Renal cortex interstitium (tissue), 11 donors: ENCODE results near the gene SFXN5. TPM values are rescaled to one million over a fixed set of nuclear protein-coding genes. Genes with fewer than 3 reads are reported as not detected.
A peak's percentile ranks its signal among the peaks of the same experiment; 100 is the strongest.
"Not testable (repeated sequence)": the region's sequence is repeated elsewhere in the genome, so short reads cannot be mapped to it uniquely, and the experiment has no call there.

Source experiments
- DNase-seq, 11 donors: peaks; one replicate each; pipeline ENCODE4 v3.0.0-alpha.2; 2013; ENCODE audit warnings: low read depth in 9 of 11, low spot score in 4 of 11; ENCODE audit errors: extremely low read depth in 1 of 11
- polyA plus RNA-seq, 3 donors: library from polyadenylated mRNA; unstranded; fragments of 120-200 nt; gene quantifications; one replicate each; pipeline ENCODE4 v1.2.1, GENCODE V29; 2013; ENCODE audit not compliant: insufficient read length in 3 of 3

The SFXN5 gene
- polyA plus RNA-seq, 3 donors: 23.4 to 27.6 (median 24.7) TPM

GRCh38 chr2:73106791-73107190, 35.3 kb upstream of the SFXN5 start:
- no peak for DNase-seq

- no peak for DNase-seq
Measured at GRCh38 chr2:73105511-73105971, 34.0 kb upstream of the SFXN5 start.

GRCh38 chr2:73104933-73105332, 33.4 kb upstream of the SFXN5 start:
- no peak for DNase-seq

DNA sequence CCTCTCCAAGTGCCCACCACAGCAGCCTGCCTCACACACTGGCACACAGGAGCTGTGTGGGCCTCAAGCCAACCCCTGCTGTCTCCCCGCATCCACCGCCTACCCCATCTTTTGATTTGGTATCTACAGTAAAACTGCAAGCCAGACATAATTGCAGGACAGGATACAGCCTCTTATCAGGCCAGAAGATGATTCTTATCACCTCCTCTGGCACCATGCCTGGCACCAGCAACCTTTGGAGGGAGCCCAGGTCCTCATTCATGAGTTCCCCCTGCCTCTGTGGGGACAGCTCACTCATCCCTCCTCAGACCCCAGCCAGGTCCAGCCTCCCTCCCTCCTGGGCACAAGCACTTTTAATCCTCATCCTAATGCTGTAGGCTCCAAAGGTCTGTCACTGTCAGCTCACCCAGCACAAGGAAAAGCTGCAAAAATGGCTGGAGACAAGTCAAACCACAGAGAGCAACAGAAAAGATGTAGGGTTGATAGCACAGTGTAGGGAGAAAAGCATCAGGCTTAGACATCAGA, 31.6 kb upstream of the SFXN5 start:
- DNase-seq: no peak

DNA sequence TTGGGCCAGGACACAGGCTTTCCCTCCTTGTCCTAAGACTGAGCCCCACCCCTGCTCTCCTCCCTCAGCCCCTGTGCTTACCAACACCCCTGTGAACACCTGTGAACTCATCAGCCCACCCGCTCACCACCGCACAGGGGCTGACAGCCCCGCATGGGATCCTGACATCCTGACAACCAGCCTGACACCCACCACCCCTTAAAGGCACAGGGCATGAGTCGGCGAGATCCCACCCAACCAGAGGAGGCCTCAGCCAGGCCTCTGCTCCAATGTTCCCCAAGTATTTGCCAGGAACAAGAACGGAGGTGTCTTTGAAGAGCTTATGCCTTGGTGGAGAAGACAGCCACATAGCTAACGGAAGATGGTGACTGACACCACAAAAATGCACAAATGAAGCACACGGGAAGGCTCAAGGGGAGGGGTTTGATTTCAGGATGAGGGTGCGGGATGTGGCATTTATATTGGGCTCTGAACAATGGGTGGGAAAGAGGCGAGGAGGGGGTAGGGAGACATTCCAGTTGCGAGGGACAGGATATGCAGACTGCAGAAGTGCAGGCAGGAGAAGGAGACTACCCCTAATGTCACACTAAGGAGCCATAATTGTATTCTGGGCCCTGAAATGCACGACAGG, 30.2 kb upstream of the SFXN5 start:
- DNase-seq: no peak

- DNase-seq: no peak
Measured at GRCh38 chr2:73100956-73101355, 29.4 kb upstream of the SFXN5 start.

GRCh38 chr2:73099486-73099885, 28.0 kb upstream of the SFXN5 start:
- no peak for DNase-seq

DNA sequence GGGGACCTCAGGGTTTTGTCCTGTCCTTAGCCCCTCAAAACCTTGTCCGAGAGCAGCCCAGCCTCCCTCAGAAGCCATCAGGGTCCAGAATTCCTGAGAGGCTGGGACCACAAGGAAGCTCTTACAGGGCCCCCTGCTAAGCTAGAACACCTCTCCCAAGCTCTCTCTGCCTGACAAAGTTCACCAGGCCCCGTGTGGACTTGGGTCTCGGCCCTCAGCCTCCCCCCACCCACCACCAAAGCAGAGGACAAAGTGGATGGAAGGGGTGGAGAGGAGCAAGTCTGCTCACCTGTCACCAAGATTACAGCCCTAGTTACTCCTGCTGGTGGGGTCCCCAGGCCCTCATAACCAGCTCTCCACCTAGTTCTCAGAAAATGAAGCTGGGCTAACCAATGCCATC, 24.4 kb upstream of the SFXN5 start:
- DNase-seq: no peak

DNA sequence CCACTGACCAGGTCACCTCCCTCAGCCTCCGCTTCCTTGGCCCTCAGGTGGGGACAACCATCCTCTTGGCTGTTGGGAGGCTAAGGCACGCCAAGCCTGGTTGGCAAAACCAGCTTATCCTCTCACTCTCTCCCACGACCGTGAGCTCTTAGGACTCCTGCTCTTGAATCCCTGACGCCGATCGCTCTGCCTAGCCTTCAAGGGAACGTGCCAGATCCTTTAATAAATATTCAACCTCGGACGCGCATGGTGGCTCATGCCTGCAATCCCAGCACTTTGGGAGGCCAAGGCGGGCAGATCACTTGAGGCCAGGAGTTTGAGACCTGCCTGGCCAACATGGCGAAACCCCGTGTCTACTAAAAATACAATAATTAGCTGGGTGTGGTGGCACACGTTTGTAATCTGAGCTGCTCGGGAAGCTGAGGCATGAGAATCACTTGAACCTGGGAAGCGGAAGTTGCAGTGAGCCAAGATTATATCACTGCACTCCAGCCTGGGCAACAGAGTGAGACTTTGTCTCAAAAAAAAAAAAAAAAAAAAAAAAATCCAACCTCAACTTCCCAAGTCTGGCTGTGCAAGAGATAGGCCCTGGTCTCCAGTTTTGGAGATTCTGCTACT, 22.2 kb upstream of the SFXN5 start:
- not testable (repeated sequence) for DNase-seq

DNA sequence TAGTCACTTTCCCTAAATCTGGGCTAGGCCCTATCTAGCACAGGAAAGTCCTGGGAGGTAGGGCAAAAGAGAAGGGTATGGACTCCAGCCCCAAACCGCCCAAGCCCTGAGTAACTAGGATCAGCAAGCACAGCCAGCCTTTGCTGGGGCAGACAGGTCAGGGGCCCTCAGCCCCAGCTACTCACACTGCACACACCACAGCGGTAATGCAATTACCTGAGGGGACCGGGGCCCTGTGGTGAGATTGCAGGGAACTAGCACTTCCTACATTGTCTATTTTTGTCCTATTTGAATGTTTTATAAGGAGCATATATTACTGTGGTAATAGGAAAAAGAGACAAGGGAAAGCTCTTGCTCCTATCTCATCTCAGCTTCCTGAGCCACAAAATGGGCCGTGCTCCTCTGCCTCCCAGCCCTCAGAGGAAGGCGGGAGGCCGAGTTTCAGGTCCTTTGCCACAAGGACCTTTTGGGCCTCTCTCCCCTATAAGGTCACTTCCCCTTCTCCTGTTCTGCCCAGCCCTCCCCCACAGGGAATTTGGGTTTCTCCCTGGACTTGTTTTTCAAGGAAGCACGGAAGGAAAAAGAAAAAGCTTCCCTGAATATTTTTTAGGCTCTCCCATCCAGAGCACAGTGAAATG, 20.8 kb upstream of the SFXN5 start:
- no peak for DNase-seq

- DNase-seq: no peak
Measured at GRCh38 chr2:73091696-73092095, 20.2 kb upstream of the SFXN5 start.

DNA sequence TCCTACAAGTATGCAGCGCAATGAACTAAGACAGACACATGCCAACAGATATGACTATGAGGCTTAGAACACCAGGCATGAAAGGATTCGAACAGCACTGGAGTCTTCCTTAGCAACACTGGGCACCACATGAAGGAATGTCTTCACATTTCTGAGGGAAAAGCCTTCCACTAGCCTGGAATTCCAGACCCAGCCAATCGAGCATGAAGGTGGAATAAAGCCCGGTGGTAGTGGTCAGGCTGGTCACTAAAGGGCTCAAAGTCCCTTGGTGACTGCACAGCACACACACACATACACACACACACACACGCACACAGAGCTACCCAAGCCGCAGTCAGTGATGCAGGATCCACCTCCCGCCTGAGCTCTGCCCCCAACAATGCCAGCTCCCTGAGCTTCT, 19.7 kb upstream of the SFXN5 start:
- no peak for DNase-seq

DNA sequence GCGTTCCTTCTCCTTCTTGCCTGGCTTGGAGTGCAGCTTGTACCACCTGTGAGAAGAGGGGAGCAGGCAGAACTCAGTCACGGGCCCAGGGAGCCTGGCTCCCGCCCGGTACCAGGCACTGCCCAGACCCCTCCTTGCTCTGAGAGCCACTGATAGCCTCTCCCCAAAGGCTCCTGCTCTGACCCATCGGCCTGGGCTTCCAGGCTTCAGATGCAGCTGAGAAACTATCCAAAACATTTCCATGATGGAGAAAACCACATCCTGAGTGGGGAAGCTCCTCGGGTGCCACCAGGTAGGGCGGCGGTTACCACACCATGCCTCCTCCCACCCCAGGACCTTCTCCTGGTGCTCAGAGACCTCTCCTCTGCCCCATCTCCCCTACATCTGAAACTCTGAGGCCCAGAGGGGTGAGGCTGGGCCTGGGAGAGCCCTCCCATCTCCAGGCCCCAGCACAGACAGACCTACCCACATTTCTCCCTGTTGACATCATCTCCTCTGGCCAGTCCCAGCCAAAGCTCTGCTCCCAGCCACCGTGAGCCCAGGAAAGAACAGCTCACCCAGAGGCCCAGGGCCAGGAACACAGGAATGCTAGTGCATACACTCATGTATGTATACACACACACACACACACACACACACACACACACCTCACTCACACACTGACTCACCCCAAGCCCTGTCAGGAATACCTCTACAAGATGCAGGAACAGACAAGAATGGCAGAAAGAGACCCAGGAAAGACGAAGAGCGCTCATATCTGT, 17.9 kb upstream of the SFXN5 start:
- no peak for DNase-seq

DNA sequence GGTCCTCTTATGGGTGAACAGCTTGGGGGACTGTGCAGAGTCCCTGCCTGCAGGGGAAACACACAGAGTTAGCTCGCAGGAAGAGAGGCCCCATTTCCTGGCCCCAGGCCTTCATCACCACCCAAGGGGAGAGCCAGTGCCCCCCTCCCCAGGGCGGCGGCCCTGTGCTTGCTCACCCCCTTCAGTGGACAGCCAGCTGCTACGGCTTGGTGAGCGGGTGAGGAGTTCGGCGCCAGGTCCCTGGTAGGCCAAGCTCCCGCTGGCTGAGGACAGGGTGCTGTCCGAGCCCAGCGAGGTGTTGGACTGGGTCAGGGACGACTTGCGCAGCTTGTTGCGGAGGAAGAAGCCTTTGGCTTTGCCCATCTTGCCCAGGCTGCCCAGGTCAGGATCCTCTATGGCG, 17.2 kb upstream of the SFXN5 start:
- DNase-seq: no peak

GRCh38 chr2:73088211-73088610, 16.7 kb upstream of the SFXN5 start:
- no peak for DNase-seq

- DNase-seq: no peak
Measured at GRCh38 chr2:73087311-73087710, 15.8 kb upstream of the SFXN5 start.

DNA sequence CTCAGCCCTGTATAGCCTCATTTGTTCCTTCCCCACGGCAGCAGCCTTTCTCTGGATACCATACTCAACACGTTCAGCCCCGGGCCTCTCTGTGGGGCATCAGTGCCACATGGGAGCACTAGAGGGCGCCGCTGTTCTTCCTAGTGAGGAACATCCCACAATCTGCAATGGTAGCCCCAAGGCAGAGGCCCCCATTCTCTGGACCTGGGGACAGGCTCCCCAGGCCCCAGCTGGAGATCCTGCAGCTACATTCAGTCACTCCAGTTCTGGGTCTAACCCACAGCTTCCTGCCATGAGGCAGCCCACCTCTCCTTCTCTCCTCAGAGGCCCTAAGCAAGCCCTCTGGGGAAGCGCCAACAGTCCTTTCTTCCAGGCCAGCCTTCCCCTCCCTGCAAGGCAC, 14.2 kb upstream of the SFXN5 start:
- DNase-seq: peak in 3 of 11 donors; percentile 52 to 63 (median 58)

DNA sequence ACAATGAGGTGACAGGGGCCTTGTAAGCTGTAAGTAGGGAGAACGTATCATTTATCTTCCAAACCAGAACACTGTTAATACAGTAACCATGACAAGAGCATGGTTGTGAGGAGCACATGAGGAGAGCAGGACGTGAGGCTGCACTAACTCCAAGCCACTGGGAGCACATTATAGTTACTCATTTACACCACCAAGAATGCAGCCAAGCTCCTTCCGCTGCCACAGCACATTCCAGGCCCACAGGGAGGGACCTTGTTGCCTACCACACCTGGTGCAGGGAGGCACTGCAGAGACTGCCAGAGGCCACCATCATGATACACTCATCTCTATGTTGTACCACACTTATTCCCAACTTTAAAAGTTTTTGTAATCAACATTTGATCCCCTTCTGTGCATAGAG, 13.5 kb upstream of the SFXN5 start:
- DNase-seq: no peak

DNA sequence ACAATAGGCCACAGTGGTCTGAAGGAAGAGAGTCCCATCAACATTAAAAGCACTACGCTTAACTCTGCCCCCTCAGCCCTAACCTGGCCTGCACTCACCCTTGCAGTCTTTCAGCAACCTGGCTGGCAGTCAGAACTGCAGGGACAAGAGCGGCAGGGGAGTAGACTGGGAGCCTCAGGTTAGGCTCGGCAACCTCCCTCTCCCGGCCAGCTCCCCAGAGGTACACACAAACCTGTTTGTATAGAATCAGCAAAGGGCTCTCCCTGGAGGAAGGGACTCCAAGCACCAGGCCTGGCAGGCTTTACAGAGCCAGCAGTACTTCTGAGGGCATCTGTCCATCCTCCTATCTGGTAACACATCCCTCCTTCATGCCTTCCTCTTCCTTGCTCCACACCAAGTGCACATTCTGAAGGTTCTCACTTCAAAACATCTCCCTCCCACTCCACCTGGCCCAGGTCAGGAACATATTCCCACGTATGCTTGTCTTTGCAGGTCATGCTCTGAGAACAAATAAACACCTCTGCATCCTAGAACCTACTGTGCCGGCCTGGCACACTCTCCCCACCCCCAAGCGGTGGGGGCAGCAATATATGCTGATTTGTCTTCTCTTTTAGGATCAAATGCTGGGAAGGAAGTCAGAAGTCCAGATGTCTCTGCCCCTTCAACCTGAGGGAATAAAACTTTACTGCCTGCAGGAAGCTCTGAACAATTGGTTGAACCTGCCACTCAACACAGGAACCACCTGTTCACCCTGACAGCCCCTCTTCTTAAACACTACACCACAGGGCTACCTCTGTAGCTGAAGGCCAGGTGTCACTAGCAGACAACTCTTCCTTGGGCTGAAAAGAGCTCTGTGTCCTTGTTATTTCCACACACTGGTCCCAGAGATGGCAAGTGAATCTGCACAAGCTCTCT, 12.6 kb upstream of the SFXN5 start:
- DNase-seq: no peak
